Esophagus (tissue), 2 donors: ENCODE results near the gene ESM1. TPM values are rescaled to one million over a fixed set of nuclear protein-coding genes. Genes with fewer than 3 reads are reported as not detected.

Experiments used
- H3K27ac ChIP-seq, 2 donors: one replicate each; pipeline ENCODE4 v1.5.1; 2013; ENCODE audit warnings: low read depth in 2 of 2, mild to moderate bottlenecking in 2 of 2, inconsistent platforms in 1 of 2, low read length in 1 of 2, moderate library complexity in 1 of 2
- H3K27me3 ChIP-seq, 2 donors: one replicate each; pipeline ENCODE4 v1.6.1; 2013; ENCODE audit warnings: low read length in 2 of 2, control low read depth in 1 of 2, mild to moderate bottlenecking in 1 of 2; ENCODE audit not compliant: insufficient read depth in 2 of 2, control insufficient read depth in 1 of 2
- H3K36me3 ChIP-seq, 2 donors: one replicate each; pipeline ENCODE4 v1.6.1; 2013; ENCODE audit warnings: low read length in 1 of 2; ENCODE audit not compliant: control insufficient read depth in 2 of 2, insufficient read depth in 2 of 2
- H3K4me1 ChIP-seq, 2 donors: one replicate each; pipeline ENCODE4 v1.6.1; 2013; ENCODE audit warnings: low read length in 1 of 2; ENCODE audit not compliant: control insufficient read depth in 2 of 2, insufficient read depth in 2 of 2
- H3K4me3 ChIP-seq, 2 donors: one replicate each; pipeline ENCODE4 v1.5.1; 2013; ENCODE audit warnings: low read length in 2 of 2, mild to moderate bottlenecking in 2 of 2, low read depth in 1 of 2, moderate library complexity in 1 of 2
- H3K9me3 ChIP-seq, 2 donors: one replicate each; pipeline ENCODE4 v1.6.1; 2013; ENCODE audit warnings: mild to moderate bottlenecking in 2 of 2, low read depth in 1 of 2, low read length in 1 of 2, moderate library complexity in 1 of 2; ENCODE audit not compliant: control insufficient read depth in 2 of 2, insufficient read depth in 1 of 2
- WGBS, 2 donors: extraction: QIAGEN DNeasy Blood & Tissue Kit; methylation state at CpG; one replicate each; pipeline ENCODE4 v1.1.7; 2013; 5-methylcytosine and 5-hydroxymethylcytosine counted together
- polyA plus RNA-seq, 2 donors: library from polyadenylated mRNA; stranded (reverse); fragments of 200-250 nt; gene quantifications; one replicate each; pipeline ENCODE4 v1.2.3, GENCODE V29; 2013
- donor health status: healthy with polysubstance abuse.
- donor health status: Bipolar disorder and iron deficiency.

ESM1 gene
- polyA plus RNA-seq, 2 donors = 0.16 TPM; not detected in 1

DNA sequence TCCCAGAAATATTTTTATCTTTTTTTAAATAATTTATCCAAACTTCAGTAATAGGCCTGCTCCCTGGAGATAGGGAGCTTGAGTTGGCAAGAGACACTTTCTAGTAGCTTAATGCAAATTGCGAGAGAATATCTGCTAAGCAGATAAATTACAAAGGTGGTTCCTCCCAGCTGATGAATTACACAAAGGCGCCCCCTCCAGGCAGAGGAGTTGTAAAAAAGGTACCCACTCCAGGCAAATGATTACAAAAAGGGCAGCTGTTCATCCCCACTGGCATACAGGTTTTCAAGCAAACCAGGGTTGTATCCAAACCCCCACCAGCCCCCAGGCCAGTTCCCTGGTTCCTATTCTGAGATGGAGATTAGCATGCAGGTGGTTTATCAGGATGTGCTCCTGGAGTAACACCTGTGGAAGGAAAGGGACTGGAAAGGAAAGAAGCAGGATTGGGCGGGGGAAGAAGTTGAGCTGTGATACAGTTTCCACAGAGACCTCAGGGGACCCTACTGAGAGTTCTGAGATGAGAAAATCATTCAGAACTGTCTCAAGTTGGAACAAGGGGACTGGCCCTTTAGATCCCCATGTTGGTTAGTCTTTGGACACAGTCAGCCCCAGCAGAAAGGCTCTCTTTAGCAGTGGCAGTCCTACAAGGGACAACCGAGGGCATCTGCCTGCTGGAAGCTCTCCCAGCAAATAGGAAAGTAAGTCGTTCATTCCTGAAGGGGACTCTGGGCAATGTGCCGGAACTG is 25.5 kb downstream of the ESM1 start:
- Histone ChIP-seq H3K27ac (no peak overlapping the region), H3K27me3 (peaks cover 0 to 2% of the 10 kb centered on the region in 2 donors), H3K9me3 (no peaks in the 10 kb centered on the region), H3K4me1 (no peaks in the 10 kb centered on the region), H3K36me3 (no peaks in the 10 kb centered on the region), H3K4me3 (no peak overlapping the region)
- 73 to 75% methylated on average over 6 of the region's 6 CpGs for WGBS, 2 donors

DNA sequence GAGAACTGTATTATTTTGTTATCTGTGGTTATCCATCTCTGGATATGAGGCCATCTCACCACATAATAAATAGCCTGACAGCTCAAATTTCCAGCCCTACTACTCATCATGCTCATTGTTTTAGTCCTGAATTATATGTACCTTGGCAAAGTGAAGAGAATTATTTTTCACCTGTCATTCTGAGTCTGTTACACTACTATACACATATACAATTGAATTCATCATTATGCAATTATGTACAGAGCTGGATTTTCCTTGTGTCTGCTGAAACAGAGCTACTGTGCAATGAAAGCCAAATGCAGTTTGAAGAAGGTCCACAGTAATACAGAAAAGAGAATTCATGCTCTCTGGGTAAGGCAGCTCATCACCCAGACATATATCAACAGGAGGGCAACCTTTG is 28.5 kb downstream of the ESM1 start:
- H3K4me3 ChIP-seq = no peak overlapping the region
- H3K27ac ChIP-seq = no peak overlapping the region
- H3K9me3 ChIP-seq = no peaks in the 10 kb centered on the region
- peaks cover 0 to 2% of the 10 kb centered on the region in 2 donors for H3K27me3 ChIP-seq
- H3K36me3 ChIP-seq = no peaks in the 10 kb centered on the region
- H3K4me1 ChIP-seq = no peaks in the 10 kb centered on the region

DNA sequence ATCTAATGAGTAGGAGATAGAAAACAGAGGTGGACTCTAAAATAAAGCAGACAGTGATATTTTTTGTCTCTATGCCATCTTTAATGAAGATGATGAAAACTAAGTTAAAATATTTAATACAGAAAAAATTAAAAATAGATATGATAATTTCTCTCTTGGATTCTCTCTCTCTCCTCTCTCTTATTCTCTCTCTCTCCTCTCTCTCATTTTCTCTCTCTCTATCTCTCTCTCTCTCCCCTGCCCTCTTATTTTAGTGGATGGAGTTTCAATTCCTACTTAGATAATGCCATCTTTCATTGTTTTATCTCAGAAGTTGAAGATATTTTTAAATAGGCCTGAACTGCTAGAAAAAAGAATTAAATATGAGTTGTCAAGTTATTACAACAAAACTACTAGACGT is 38.2 kb downstream of the ESM1 start:
- Histone ChIP-seq H3K27me3 (peaks cover 2 to 3% of the 10 kb centered on the region in 2 donors), H3K9me3 (no peaks in the 10 kb centered on the region), H3K36me3 (no peaks in the 10 kb centered on the region), H3K4me3 (no peak overlapping the region), H3K27ac (no peak overlapping the region), H3K4me1 (no peaks in the 10 kb centered on the region)
- WGBS, 2 donors = 36 to 55% methylated on average over 1 of the region's 1 CpG

DNA sequence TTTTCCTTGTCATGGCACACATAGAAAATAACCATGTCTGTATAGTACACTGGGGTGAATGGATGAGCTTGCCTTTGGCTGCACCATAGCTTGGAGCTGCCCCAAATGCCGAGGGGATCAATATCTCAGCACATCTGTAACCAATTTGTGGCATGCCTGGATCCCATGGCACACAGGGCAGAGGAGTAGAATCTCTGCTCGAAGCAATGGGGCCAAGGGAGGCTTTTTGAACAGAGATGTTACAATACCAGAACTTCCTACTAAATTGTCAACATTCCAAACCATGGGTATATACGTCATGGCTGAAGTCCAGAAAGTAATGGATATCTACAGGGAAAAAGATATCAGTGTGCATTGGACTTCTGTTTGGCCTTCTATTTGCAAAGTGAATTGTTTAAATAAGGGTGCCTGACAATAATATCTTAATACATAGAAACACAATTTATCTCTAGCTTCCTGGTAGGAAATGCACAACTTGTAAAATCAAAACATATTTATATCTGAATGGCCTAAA is 39.0 kb downstream of the ESM1 start:
- WGBS, 2 donors = 63 to 69% methylated on average over 3 of the region's 3 CpGs
- H3K36me3 ChIP-seq = no peaks in the 10 kb centered on the region
- no peaks in the 10 kb centered on the region for H3K4me1 ChIP-seq
- H3K4me3 ChIP-seq = no peak overlapping the region
- no peaks in the 10 kb centered on the region for H3K9me3 ChIP-seq
- H3K27me3 ChIP-seq = peaks cover 2 to 3% of the 10 kb centered on the region in 2 donors
- H3K27ac ChIP-seq = no peak overlapping the region

DNA sequence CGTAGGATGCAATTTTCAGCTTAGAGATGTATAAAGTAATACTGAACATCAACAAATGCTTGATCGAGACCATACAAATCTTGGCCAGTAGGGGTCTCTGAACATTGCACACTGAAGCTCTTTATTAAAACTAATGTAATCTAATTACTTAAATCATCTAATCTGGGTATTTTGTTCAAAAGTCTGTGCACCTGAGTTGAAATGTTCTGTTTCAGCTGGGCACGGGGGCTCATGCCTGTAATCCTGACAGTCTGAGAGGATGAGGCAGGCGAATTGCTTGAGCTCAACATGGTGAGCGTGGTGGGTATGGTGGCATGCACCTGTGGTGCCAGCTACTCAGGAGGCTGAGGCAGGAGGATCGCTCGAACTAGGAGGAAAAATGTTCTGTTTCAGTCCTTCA is 41.0 kb downstream of the ESM1 start:
- WGBS, 2 donors = 68 to 74% methylated on average over 7 of the region's 7 CpGs
- no peaks in the 10 kb centered on the region for H3K4me1 ChIP-seq
- no peaks in the 10 kb centered on the region for H3K36me3 ChIP-seq
- H3K9me3 ChIP-seq = no peaks in the 10 kb centered on the region
- H3K27me3 ChIP-seq = peaks cover 2 to 3% of the 10 kb centered on the region in 2 donors
- H3K4me3 ChIP-seq = no peak overlapping the region
- no peak overlapping the region for H3K27ac ChIP-seq

DNA sequence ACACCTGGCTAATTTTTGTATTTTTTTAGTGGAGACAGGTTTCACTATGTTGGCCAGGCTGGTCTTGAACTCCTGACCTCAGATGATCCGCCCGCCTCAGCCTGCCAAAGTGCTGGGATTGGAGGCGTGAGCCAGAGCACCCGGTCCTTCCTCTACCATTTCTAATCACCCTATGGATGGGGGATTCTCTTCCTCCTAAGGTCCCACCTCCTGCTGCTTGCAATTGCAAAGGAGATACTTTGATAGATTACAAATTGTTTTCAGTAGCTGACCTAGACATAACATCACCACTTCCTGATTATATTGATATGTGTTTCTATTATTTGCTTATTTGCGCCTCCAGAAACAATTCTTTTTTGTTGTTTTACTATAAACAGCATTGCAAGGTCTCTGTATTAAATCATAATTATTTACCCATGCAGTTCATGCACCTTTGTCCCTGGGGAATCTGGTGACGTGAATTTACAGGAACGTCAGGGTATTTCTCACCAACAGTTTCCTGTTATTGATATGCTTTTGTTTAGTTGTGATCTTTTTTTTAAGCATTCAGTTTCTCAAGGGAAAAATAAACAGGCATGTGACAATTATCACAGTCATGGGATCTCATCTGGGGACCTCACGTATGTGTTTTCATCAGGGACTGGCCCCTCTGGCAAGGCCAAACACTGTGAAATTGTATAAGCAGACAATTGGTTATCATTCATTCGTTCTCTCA is 43.2 kb downstream of the ESM1 start:
- Histone ChIP-seq H3K4me1 (no peaks in the 10 kb centered on the region), H3K36me3 (no peaks in the 10 kb centered on the region), H3K4me3 (no peak overlapping the region), H3K9me3 (no peaks in the 10 kb centered on the region), H3K27ac (no peak overlapping the region), H3K27me3 (peaks cover 0 to 2% of the 10 kb centered on the region in 2 donors)
- 56 to 61% methylated on average over 9 of the region's 9 CpGs for WGBS, 2 donors

DNA sequence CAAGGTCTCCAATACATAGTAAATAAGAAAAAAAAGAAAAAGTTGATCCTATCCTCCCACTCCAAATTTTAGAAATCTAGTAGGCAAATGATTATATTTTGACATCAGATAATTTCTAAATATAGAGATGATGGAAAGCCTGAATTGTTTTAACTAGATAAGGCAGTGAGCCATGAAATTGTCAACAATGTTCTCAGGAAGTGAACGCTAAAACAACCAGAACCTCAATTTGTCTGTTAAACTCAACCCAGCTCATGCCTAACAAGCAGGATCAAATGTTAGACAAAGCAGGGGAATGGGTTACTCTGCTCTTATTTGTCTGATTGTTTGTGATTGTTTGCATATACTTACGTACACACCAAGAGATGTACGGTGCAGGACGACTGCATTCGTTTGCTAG is 49.2 kb downstream of the ESM1 start:
- H3K27me3 ChIP-seq = peaks cover 0 to 2% of the 10 kb centered on the region in 2 donors
- 48 to 51% methylated on average over 5 of the region's 5 CpGs for WGBS, 2 donors
- H3K36me3 ChIP-seq = no peaks in the 10 kb centered on the region
- no peak overlapping the region for H3K27ac ChIP-seq
- H3K9me3 ChIP-seq = no peaks in the 10 kb centered on the region
- no peaks in the 10 kb centered on the region for H3K4me1 ChIP-seq
- no peak overlapping the region for H3K4me3 ChIP-seq

DNA sequence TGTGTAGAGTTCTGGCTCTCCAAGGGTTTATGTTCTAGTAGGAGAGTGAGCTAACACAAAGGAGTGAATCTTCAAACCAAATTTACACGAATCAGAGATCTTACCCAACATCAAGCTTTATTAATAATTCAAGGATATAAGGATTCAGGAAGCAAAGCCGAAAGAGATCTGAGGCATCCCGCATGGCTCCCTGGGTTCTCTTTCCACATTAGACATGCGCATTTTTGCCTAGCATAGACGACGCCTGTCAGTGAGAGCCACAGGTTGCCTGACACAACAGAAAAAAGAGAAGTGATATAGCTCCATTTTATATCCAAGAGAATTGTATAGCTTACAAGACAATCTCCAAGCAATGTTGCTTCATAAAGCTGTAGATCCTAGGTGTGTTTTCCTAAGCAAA is 52.6 kb downstream of the ESM1 start:
- H3K4me1 ChIP-seq = no peaks in the 10 kb centered on the region
- no peak overlapping the region for H3K4me3 ChIP-seq
- no peaks in the 10 kb centered on the region for H3K36me3 ChIP-seq
- peaks cover 0 to 2% of the 10 kb centered on the region in 2 donors for H3K27me3 ChIP-seq
- H3K9me3 ChIP-seq = peaks cover 0 to 3% of the 10 kb centered on the region in 2 donors
- 66 to 68% methylated on average over 6 of the region's 6 CpGs for WGBS, 2 donors
- no peak overlapping the region for H3K27ac ChIP-seq

DNA sequence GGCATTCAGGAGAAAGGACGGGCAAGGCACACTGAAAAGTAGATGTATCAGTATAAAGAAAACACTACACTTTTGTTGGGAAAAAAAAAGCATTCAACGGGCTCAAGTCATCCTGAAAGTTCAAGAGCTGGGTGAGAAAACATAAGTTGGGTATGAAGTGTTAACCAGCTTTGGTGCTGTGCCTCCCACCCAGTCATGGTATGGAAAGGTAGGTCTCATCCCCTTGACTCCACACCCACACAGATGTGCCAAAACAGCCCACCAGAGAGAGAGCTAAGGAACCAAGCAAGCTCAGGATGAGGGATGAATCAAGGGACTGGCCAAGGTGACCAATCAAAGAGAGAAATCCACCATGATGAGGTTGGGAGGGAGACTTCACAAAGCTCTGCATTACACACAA is 54.7 kb downstream of the ESM1 start:
- no peaks in the 10 kb centered on the region for H3K4me1 ChIP-seq
- 74 to 85% methylated on average over 2 of the region's 2 CpGs for WGBS, 2 donors
- H3K36me3 ChIP-seq = no peaks in the 10 kb centered on the region
- no peak overlapping the region for H3K27ac ChIP-seq
- peaks cover 0 to 2% of the 10 kb centered on the region in 2 donors for H3K27me3 ChIP-seq
- H3K4me3 ChIP-seq = no peak overlapping the region
- H3K9me3 ChIP-seq = peaks cover 0 to 3% of the 10 kb centered on the region in 2 donors
